ENCODE results near the gene AP1M1. TPM values are rescaled to one million over a fixed set of nuclear protein-coding genes. Genes with fewer than 3 reads are reported as not detected.
A peak's percentile ranks its signal among the peaks of the same experiment; 100 is the strongest.

Gene AP1M1
- polyA plus RNA-seq, 4 donors: 29.7 to 97.8 (median 58.0) TPM

DNA sequence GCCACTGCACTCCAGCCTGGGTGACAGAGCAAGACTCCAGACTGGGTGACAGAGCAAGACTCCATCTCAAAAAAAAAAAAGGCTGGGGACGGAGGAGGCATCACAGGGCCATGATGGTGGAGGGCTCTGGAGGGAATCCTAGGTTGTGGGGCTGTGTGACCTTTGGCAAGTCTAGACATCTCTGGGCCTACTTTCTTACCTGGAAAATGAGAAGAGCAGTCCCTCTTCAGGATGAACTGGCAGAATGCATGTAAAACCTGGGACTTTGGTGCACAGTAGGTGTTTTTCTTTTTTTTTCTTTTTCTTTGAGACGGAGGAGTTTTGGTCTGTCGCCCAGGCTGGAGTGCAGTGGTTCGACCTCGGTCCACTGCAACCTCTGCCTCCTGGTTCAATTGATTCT is 38.1 kb upstream of the AP1M1 start:
- whole genome bisulfite sequencing, 3 donors: 88 to 92% (median 90%) methylated on average over 5 of the region's 5 CpGs
- DNase-seq: no peak
- H3K27ac ChIP-seq (ENCODE audit: low read depth in 1 of 3, low read length in 2 of 3): no peak overlapping the region
- H3K4me1 ChIP-seq (ENCODE audit: control insufficient read depth in 3 of 3, insufficient read depth in 2 of 3, low read depth in 1 of 3, low read length in 2 of 3): no peaks in the 10 kb centered on the region
- FAIRE-seq: no peak
- H3K4me3 ChIP-seq (ENCODE audit: low read depth in 1 of 3, low read length in 3 of 3): no peak overlapping the region
- peaks cover 0 to 27% (median 13%) of the 10 kb centered on the region in 3 donors for H3K36me3 ChIP-seq (ENCODE audit: control insufficient read depth in 3 of 3, insufficient read depth in 2 of 3, low read depth in 1 of 3, low read length in 3 of 3)
- H3K27me3 ChIP-seq (ENCODE audit: control insufficient read depth in 3 of 3, insufficient read depth in 3 of 3, low read length in 3 of 3): no peaks in the 10 kb centered on the region
- no peaks in the 10 kb centered on the region for H3K9me3 ChIP-seq (ENCODE audit: control insufficient read depth in 2 of 2, insufficient read depth in 1 of 2, low read depth in 1 of 2, low read length in 1 of 2)

DNA sequence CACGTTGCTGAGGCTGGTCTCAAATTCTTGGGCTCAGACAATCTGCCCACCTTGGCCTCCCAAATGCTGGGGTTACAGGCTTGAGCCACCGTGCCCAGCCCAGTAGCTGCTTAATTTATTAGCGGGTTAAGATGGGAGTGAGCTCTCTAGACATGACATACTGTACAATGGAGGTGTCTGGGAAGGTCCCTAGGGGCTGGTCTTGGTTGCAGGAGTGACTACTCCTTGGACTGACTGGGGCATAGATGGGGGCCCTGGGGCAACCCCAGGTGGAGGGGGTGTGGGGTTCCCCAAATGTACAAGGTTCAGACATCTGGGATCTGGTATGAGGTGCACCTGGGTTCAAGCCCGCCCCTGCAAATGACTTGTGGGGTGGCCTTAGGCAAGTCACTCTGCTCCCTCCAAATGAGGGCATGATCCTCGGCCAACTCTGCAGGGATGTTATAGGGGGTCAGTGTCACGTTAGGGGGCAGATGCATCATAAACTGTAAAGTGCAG is 37.2 kb upstream of the AP1M1 start:
- DNase-seq (no peak), FAIRE-seq (no peak)
- WGBS, 3 donors: 61 to 67% (median 63%) methylated on average over 6 of the region's 6 CpGs
- no peaks in the 10 kb centered on the region for H3K27me3 ChIP-seq (ENCODE audit: control insufficient read depth in 3 of 3, insufficient read depth in 3 of 3, low read length in 3 of 3)
- no peak overlapping the region for H3K4me3 ChIP-seq (ENCODE audit: low read depth in 1 of 3, low read length in 3 of 3)
- H3K36me3 ChIP-seq (ENCODE audit: control insufficient read depth in 3 of 3, insufficient read depth in 2 of 3, low read depth in 1 of 3, low read length in 3 of 3): peaks cover 0 to 19% (median 7%) of the 10 kb centered on the region in 3 donors
- H3K27ac ChIP-seq (ENCODE audit: low read depth in 1 of 3, low read length in 2 of 3): no peak overlapping the region
- no peaks in the 10 kb centered on the region for H3K4me1 ChIP-seq (ENCODE audit: control insufficient read depth in 3 of 3, insufficient read depth in 2 of 3, low read depth in 1 of 3, low read length in 2 of 3)
- no peaks in the 10 kb centered on the region for H3K9me3 ChIP-seq (ENCODE audit: control insufficient read depth in 2 of 2, insufficient read depth in 1 of 2, low read depth in 1 of 2, low read length in 1 of 2)

GRCh38 chr19:16160943-16161560 is 36.7 kb upstream of the AP1M1 start:
- no peak overlapping the region for H3K4me3 ChIP-seq (ENCODE audit: low read depth in 1 of 3, low read length in 3 of 3)
- WGBS, 3 donors: 39 to 58% (median 44%) methylated on average over 14 of the region's 14 CpGs
- H3K27me3 ChIP-seq (ENCODE audit: control insufficient read depth in 3 of 3, insufficient read depth in 3 of 3, low read length in 3 of 3): no peaks in the 10 kb centered on the region
- H3K4me1 ChIP-seq (ENCODE audit: control insufficient read depth in 3 of 3, insufficient read depth in 2 of 3, low read depth in 1 of 3, low read length in 2 of 3): no peaks in the 10 kb centered on the region
- DNase-seq (peak in 1 of 2 donors; percentile 19), FAIRE-seq (no peak)
- no peak overlapping the region for H3K27ac ChIP-seq (ENCODE audit: low read depth in 1 of 3, low read length in 2 of 3)
- H3K36me3 ChIP-seq (ENCODE audit: control insufficient read depth in 3 of 3, insufficient read depth in 2 of 3, low read depth in 1 of 3, low read length in 3 of 3): peaks cover 0 to 14% (median 5%) of the 10 kb centered on the region in 3 donors
- H3K9me3 ChIP-seq (ENCODE audit: control insufficient read depth in 2 of 2, insufficient read depth in 1 of 2, low read depth in 1 of 2, low read length in 1 of 2): no peaks in the 10 kb centered on the region

DNA sequence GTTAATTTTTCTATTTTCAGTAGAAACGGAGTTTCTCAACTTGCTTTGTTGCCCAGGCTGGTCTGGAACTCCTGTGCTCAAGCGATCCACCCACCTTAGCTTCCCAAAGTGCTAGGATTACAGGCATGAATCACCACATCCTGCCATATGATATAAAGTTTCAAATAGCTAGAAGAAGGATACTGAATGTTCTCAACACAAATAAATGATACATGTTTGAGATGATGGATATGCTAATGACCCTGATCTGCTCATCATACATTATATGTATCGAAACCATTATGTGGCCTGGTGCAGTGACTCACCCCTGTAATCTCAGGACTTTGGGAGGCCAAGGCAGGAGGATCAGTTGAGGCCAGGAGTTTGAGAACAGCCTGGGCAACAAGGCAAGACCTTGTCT is 35.9 kb upstream of the AP1M1 start:
- H3K27me3 ChIP-seq (ENCODE audit: control insufficient read depth in 3 of 3, insufficient read depth in 3 of 3, low read length in 3 of 3): no peaks in the 10 kb centered on the region
- H3K27ac ChIP-seq (ENCODE audit: low read depth in 1 of 3, low read length in 2 of 3): no peak overlapping the region
- no peaks in the 10 kb centered on the region for H3K4me1 ChIP-seq (ENCODE audit: control insufficient read depth in 3 of 3, insufficient read depth in 2 of 3, low read depth in 1 of 3, low read length in 2 of 3)
- H3K36me3 ChIP-seq (ENCODE audit: control insufficient read depth in 3 of 3, insufficient read depth in 2 of 3, low read depth in 1 of 3, low read length in 3 of 3): peaks cover 0 to 13% (median 5%) of the 10 kb centered on the region in 3 donors
- no peak for DNase-seq
- H3K9me3 ChIP-seq (ENCODE audit: control insufficient read depth in 2 of 2, insufficient read depth in 1 of 2, low read depth in 1 of 2, low read length in 1 of 2): no peaks in the 10 kb centered on the region
- no peak overlapping the region for H3K4me3 ChIP-seq (ENCODE audit: low read depth in 1 of 3, low read length in 3 of 3)
- 53 to 80% (median 70%) methylated on average over 3 of the region's 3 CpGs for WGBS, 3 donors
- FAIRE-seq: no peak

- DNase-seq (peak in 1 of 2 donors; percentile 80), FAIRE-seq (no peak)
- no peaks in the 10 kb centered on the region for H3K9me3 ChIP-seq (ENCODE audit: control insufficient read depth in 2 of 2, insufficient read depth in 1 of 2, low read depth in 1 of 2, low read length in 1 of 2)
- no peak overlapping the region for H3K27ac ChIP-seq (ENCODE audit: low read depth in 1 of 3, low read length in 2 of 3)
- no peaks in the 10 kb centered on the region for H3K27me3 ChIP-seq (ENCODE audit: control insufficient read depth in 3 of 3, insufficient read depth in 3 of 3, low read length in 3 of 3)
- H3K4me1 ChIP-seq (ENCODE audit: control insufficient read depth in 3 of 3, insufficient read depth in 2 of 3, low read depth in 1 of 3, low read length in 2 of 3): no peaks in the 10 kb centered on the region
- H3K4me3 ChIP-seq (ENCODE audit: low read depth in 1 of 3, low read length in 3 of 3): no peak overlapping the region
- 71 to 82% (median 77%) methylated on average over 13 of the region's 13 CpGs for WGBS, 3 donors
- no peaks in the 10 kb centered on the region for H3K36me3 ChIP-seq (ENCODE audit: control insufficient read depth in 3 of 3, insufficient read depth in 2 of 3, low read depth in 1 of 3, low read length in 3 of 3)
Measured at GRCh38 chr19:16164222-16164890, 33.4 kb upstream of the AP1M1 start.

DNA sequence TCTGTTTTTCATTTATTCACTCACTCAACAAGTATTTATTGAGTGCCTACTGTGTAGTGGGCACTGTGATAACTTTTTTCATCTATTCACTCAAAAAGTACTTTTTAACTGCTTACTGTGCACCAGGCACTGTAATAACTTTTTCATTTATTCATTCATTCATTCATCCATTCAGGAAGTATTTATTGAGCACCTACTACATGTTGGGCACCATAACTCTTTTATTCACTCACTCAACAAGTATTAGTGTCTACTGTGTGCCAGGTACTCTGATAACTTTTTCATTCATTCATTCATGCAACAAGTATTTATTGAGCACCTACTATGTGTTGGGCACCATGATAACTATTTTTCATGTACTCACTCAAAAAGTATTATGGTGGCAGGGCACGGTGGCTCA is 31.3 kb upstream of the AP1M1 start:
- WGBS, 3 donors: 92 to 100% (median 94%) methylated on average over 1 of the region's 1 CpG
- Histone ChIP-seq H3K27ac (ENCODE audit: low read depth in 1 of 3, low read length in 2 of 3) (no peak overlapping the region), H3K4me1 (ENCODE audit: control insufficient read depth in 3 of 3, insufficient read depth in 2 of 3, low read depth in 1 of 3, low read length in 2 of 3) (no peaks in the 10 kb centered on the region), H3K4me3 (ENCODE audit: low read depth in 1 of 3, low read length in 3 of 3) (no peak overlapping the region), H3K27me3 (ENCODE audit: control insufficient read depth in 3 of 3, insufficient read depth in 3 of 3, low read length in 3 of 3) (no peaks in the 10 kb centered on the region), H3K9me3 (ENCODE audit: control insufficient read depth in 2 of 2, insufficient read depth in 1 of 2, low read depth in 1 of 2, low read length in 1 of 2) (no peaks in the 10 kb centered on the region), H3K36me3 (ENCODE audit: control insufficient read depth in 3 of 3, insufficient read depth in 2 of 3, low read depth in 1 of 3, low read length in 3 of 3) (no peaks in the 10 kb centered on the region)
- FAIRE-seq (no peak), DNase-seq (no peak)

GRCh38 chr19:16167055-16167454 is 30.7 kb upstream of the AP1M1 start:
- H3K36me3 ChIP-seq (ENCODE audit: control insufficient read depth in 3 of 3, insufficient read depth in 2 of 3, low read depth in 1 of 3, low read length in 3 of 3): no peaks in the 10 kb centered on the region
- no peak for FAIRE-seq
- no peaks in the 10 kb centered on the region for H3K9me3 ChIP-seq (ENCODE audit: control insufficient read depth in 2 of 2, insufficient read depth in 1 of 2, low read depth in 1 of 2, low read length in 1 of 2)
- no peak overlapping the region for H3K27ac ChIP-seq (ENCODE audit: low read depth in 1 of 3, low read length in 2 of 3)
- no peaks in the 10 kb centered on the region for H3K4me1 ChIP-seq (ENCODE audit: control insufficient read depth in 3 of 3, insufficient read depth in 2 of 3, low read depth in 1 of 3, low read length in 2 of 3)
- WGBS, 3 donors: 76 to 88% (median 84%) methylated on average over 5 of the region's 5 CpGs
- H3K4me3 ChIP-seq (ENCODE audit: low read depth in 1 of 3, low read length in 3 of 3): no peak overlapping the region
- no peak for DNase-seq
- no peaks in the 10 kb centered on the region for H3K27me3 ChIP-seq (ENCODE audit: control insufficient read depth in 3 of 3, insufficient read depth in 3 of 3, low read length in 3 of 3)

GRCh38 chr19:16168465-16169081 is 29.1 kb upstream of the AP1M1 start:
- WGBS, 3 donors: 56 to 77% (median 61%) methylated on average over 2 of the region's 2 CpGs
- Histone ChIP-seq H3K9me3 (ENCODE audit: control insufficient read depth in 2 of 2, insufficient read depth in 1 of 2, low read depth in 1 of 2, low read length in 1 of 2) (no peaks in the 10 kb centered on the region), H3K4me1 (ENCODE audit: control insufficient read depth in 3 of 3, insufficient read depth in 2 of 3, low read depth in 1 of 3, low read length in 2 of 3) (no peaks in the 10 kb centered on the region), H3K36me3 (ENCODE audit: control insufficient read depth in 3 of 3, insufficient read depth in 2 of 3, low read depth in 1 of 3, low read length in 3 of 3) (no peaks in the 10 kb centered on the region), H3K4me3 (ENCODE audit: low read depth in 1 of 3, low read length in 3 of 3) (no peak overlapping the region), H3K27me3 (ENCODE audit: control insufficient read depth in 3 of 3, insufficient read depth in 3 of 3, low read length in 3 of 3) (no peaks in the 10 kb centered on the region), H3K27ac (ENCODE audit: low read depth in 1 of 3, low read length in 2 of 3) (no peak overlapping the region)
- no peak for DNase-seq
- FAIRE-seq: no peak

Data from small intestine (tissue), 7 donors.